Measurements from ENCODE around the gene CENPM.

CENPM gene

DNA sequence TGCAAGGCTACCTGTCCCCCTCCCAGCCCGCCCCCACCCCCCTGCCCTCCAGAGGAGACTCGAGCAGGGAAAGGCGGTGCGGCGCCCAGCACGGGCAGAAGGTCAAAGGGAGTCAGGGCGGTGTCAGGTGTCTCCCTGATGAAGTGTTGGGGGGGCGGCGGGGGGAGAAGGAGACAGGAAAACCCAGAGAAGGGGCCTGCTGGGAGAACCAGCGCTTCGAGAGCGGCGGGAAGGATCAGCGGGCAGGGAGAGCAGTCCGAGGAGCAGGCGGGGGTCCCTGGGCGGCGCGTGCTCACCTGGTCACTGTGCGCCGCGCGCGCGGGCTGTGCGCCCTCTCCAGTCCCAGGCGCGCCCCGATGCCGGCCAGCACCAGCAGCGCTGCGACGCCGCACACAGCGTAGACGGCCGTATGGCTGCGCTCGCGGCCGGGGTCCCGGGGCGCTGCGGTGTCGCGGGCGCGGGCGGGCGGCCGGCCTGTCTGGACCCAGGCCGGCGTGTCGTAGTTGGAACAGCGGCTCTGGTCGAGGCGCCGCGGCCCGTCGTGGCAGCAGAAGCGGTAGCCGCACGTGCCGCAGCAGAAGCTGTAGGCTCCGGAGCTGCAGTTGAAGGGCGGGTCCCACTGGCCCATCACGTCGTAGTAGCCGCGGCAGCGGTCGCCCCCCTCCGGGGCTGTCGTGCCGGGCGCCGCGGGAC lies 33.0 kb downstream of the CENPM start:
- no peak for FAIRE-seq
- TF ChIP-seq CTCF (IDR thresholded peaks at IDR 0.05; ENCODE audit: insufficient read depth, missing control alignments) = no peak
- DNase-seq (ENCODE audit: insufficient read length, low spot score) = no peak

GRCh38 chr22:41913040-41913719 lies 33.8 kb downstream of the CENPM start:
- no peak for TF ChIP-seq CTCF (IDR thresholded peaks at IDR 0.05; ENCODE audit: insufficient read depth, missing control alignments)
- DNase-seq (ENCODE audit: insufficient read length, low spot score) (no peak), FAIRE-seq (no peak)

DNA sequence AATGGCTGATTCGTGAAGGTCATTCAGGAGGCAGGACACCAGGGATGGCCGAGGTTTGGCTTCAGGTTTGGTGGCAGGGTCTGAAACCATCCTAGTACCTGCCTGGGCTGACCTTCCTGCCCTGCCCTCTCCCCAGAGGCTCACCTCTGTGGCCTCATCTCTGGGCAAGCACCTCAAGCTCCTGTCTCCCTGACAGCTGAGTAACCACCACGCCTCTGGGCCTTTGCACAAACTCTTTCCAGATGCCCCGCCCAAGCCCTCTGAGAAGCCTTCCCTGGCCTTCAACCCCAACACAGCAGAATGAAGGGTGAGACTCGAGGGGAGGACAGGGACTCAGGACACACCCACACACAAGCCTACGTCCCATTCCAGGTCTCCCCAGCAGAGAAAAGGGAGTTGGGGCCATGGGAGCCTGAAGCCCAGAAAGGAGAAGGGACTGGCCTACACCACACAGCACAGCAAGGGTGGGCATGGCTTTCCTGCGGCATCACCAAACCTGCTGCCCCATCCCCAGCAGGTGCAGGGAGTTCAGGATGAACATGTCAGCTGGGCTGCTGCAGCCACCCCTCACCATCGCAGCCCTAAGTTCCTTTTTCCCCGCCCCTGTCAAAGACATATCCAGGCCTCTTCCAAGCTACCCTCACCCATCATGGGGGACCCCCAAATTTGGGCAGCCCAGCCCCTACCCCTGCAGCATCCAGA lies 34.5 kb downstream of the CENPM start:
- DNase-seq (ENCODE audit: insufficient read length, low spot score) (no peak), FAIRE-seq (no peak)
- TF ChIP-seq CTCF (IDR thresholded peaks at IDR 0.05; ENCODE audit: insufficient read depth, missing control alignments) = no peak

DNA sequence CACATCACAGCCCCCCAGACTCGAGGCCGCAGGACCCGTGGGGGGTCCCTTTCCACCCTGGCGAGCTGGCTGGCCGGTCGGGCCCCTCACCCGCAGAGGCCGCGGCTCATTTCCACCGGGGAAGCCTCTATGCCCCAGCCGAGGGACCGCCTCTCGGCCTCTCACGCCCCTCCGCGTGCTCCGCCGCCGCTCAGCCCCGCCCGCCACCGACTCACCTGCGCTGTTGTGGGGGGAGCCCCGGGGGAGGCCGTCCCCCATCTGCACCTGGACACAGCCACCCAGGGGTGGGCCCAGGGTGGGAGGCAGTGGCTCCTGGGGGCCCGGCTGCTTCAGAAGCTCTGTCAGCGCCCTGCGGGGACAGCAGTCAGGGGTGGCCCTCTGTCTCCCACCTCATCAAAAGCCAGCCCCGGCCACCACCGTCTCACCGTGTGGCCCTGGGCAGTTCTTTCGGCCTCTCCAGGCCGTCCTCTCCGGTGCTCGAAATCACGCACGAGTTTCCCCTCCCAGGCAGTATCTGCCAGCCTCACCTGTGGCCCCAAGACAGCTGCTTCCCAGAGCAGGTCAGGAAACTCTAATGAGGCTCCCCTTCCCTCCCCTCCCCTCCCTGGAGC lies 35.8 kb downstream of the CENPM start:
- FAIRE-seq (no peak), DNase-seq (ENCODE audit: insufficient read length, low spot score) (no peak)
- no peak for TF ChIP-seq CTCF (IDR thresholded peaks at IDR 0.05; ENCODE audit: insufficient read depth, missing control alignments)

DNA sequence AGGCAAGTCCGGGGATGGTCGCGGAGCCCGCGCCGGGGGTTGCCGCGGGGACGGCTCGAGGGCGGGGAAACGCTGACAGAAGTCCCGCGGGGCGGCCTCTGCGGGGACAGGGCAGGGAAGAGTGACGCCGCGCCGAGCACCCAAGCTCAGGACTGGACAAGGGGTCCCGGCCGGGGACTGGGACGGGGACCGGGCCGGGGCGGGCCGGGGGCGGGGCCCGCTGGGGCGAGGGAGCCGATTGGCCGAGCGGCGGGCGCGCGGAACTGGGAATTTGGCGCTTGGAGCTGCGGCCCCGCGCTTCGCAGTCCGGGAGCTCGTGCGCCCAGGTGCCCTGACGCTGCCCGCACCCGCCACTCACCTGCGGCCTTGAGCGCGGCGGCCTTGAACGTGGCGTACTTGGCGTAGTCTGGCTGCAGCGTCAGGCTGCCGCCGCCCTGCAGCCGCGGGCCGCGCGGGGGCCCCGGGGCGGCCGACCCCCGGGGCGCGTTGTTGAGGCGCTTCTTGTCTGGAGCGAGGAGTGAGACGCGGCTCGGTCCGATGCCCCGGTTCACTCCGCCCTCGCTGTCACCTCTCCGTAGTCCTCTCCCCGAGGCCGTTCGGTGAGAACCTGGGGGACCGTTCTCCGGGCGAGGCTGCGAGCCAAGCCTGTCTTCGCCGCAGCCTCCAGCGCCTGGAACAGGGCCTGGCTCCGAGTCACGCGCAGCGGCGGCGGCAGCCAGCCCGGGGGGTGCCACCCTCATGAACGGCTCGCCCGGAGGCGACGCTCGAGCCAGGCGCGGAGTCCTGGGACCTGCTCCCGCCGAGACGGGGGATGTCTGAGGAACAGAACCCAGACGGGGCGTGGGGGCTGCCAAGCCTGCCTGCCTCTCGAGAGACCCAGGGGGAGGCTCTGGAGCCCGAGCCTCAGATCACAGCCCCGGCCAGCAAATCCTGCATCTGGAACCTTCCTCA lies 36.6 kb downstream of the CENPM start:
- TF ChIP-seq CTCF (IDR thresholded peaks at IDR 0.05; ENCODE audit: insufficient read depth, missing control alignments) = no peak
- FAIRE-seq = no peak
- no peak for DNase-seq (ENCODE audit: insufficient read length, low spot score)

GRCh38 chr22:41909310-41910049 lies 37.5 kb downstream of the CENPM start:
- FAIRE-seq = no peak
- no peak for DNase-seq (ENCODE audit: insufficient read length, low spot score)
- no peak for TF ChIP-seq CTCF (IDR thresholded peaks at IDR 0.05; ENCODE audit: insufficient read depth, missing control alignments)

All from D721Med (cell line).